H1 (cell line): Measurements from ENCODE around the gene AGAP1. TPM values are rescaled to one million over a fixed set of nuclear protein-coding genes. Genes with fewer than 3 reads are reported as not detected.

ENCODE experiments used
- CTCF ChIA-PET: fragments of 300-600 bp; sonication (Branson Sonifier 250); formaldehyde crosslinking; loops from one replicate; lab custom pipeline; 2021; ENCODE audit not compliant: partially characterized antibody; lab: Charles Lee
- POLR2A ChIA-PET: fragments of 300-600 bp; sonication (Branson Sonifier 250); formaldehyde crosslinking; loops from one replicate; lab custom pipeline; 2021; ENCODE audit warnings: inconsistent platforms; ENCODE audit not compliant: partially characterized antibody; lab: Charles Lee
- DNase-seq, 2 experiments: peaks; one replicate each; pipeline versions ENCODE4 v3.0.0 to v3.0.0-alpha.2; 2010 to 2022; ENCODE audit warnings: low spot score in 2 of 2, low read depth in 1 of 2, mixed read lengths in 1 of 2
- FAIRE-seq: peaks from 2 replicates; lab custom pipeline; 2011; peaks lifted over from hg19 to GRCh38; lab: Jason Lieb, UNC
- H2AFZ ChIP-seq: 2 replicates; pipeline ENCODE4 v1.8.1; 2012; ENCODE audit warnings: low read length, inconsistent platforms
- H2AK5ac ChIP-seq: 2 replicates; pipeline ENCODE4 v1.6.1; 2013; ENCODE audit warnings: low read depth, low read length
- H2BK120ac ChIP-seq: replicated peaks from 2 replicates; pipeline ENCODE3; 2013; ENCODE audit warnings: low read depth, low read length, inconsistent platforms
- H2BK12ac ChIP-seq: 2 replicates; pipeline ENCODE4 v1.6.1; 2013; ENCODE audit warnings: low read depth, low read length
- H2BK15ac ChIP-seq: 2 replicates; pipeline ENCODE4 v1.6.1; 2013; ENCODE audit warnings: low read length
- H2BK20ac ChIP-seq: 2 replicates; pipeline ENCODE4 v1.6.1; 2013; ENCODE audit warnings: low read length
- H2BK5ac ChIP-seq: 2 replicates; pipeline ENCODE4 v1.6.1; 2013; ENCODE audit warnings: low read depth, low read length
- H3K14ac ChIP-seq: 2 replicates; pipeline ENCODE4 v1.6.1; 2013; ENCODE audit warnings: inconsistent platforms; ENCODE audit not compliant: insufficient read length
- H3K18ac ChIP-seq: 2 replicates; pipeline ENCODE4 v1.6.1; 2013; ENCODE audit warnings: low read length; ENCODE audit errors: extremely low read depth
- H3K23ac ChIP-seq: 2 replicates; pipeline ENCODE4 v1.6.1; 2013; ENCODE audit warnings: inconsistent platforms; ENCODE audit not compliant: insufficient read length
- H3K23me2 ChIP-seq: 2 replicates; pipeline ENCODE4 v1.6.1; 2013; ENCODE audit warnings: low read depth, low read length
- H3K27ac ChIP-seq: 2 replicates; pipeline ENCODE4 v1.6.1; 2011; ENCODE audit warnings: low read depth, low read length, inconsistent platforms
- H3K27me3 ChIP-seq, 4 experiments: replicated peaks in 1 of 4; 1 replicate in 1 of 4; 2 replicates in 3 of 4; pipeline versions ENCODE4 v1.6.1 to v1.8.1; 2011 to 2013; ENCODE audit warnings: low read length in 3 of 4, mild to moderate bottlenecking in 3 of 4, inconsistent platforms in 2 of 4, mixed read lengths in 2 of 4, moderate library complexity in 1 of 4; ENCODE audit not compliant: control insufficient read depth in 3 of 4, insufficient read depth in 3 of 4; ENCODE audit errors: extremely low read depth in 1 of 4
- H3K36me3 ChIP-seq, 4 experiments: 2 replicates each; pipeline versions ENCODE4 v1.6.1 to v1.8.1; 2011 to 2013; ENCODE audit warnings: mild to moderate bottlenecking in 4 of 4, low read length in 3 of 4, moderate library complexity in 2 of 4, control low read depth in 1 of 4, inconsistent platforms in 1 of 4; ENCODE audit not compliant: insufficient read depth in 4 of 4, control insufficient read depth in 2 of 4
- H3K4ac ChIP-seq: replicated peaks from 2 replicates; pipeline ENCODE3; 2013; ENCODE audit warnings: low read length, low read depth, mixed read lengths, inconsistent platforms; ENCODE audit not compliant: insufficient read length
- H3K4me1 ChIP-seq, 4 experiments: replicated peaks in 1 of 4; 1 replicate in 1 of 4; 2 replicates in 3 of 4; pipeline versions ENCODE4 v1.6.1 to v1.8.1; 2011 to 2013; ENCODE audit warnings: low read length in 3 of 4, inconsistent platforms in 2 of 4, mixed read lengths in 1 of 4; ENCODE audit not compliant: insufficient read depth in 4 of 4, control insufficient read depth in 3 of 4
- H3K4me2 ChIP-seq, 2 experiments: 2 replicates each; pipeline versions ENCODE4 v1.6.1 to v1.8.1; 2011 to 2013; ENCODE audit warnings: low read depth in 2 of 2, low read length in 2 of 2, control low read depth in 1 of 2, inconsistent platforms in 1 of 2, mild to moderate bottlenecking in 1 of 2; ENCODE audit not compliant: insufficient read depth in 1 of 2
- H3K4me3 ChIP-seq, 4 experiments: fragments of 200-600, 300-600 bp in 1 of 4; sonication (generic), shearing (Covaris generic), sonication (Bioruptor Twin) in 1 of 4; 2 replicates each; pipeline versions ENCODE4 v1.5.1 to v1.8.1; 2011 to 2016; ENCODE audit warnings: low read length in 4 of 4, low read depth in 3 of 4, control low read depth in 2 of 4, inconsistent platforms in 2 of 4, mild to moderate bottlenecking in 2 of 4, mixed read lengths in 1 of 4, moderate library complexity in 1 of 4; ENCODE audit not compliant: insufficient read depth in 2 of 4; ENCODE audit errors: extremely low read depth in 1 of 4
- H3K56ac ChIP-seq: replicated peaks from 2 replicates; pipeline ENCODE3; 2013; ENCODE audit warnings: low read depth, mild to moderate bottlenecking, mixed read lengths, low read length, inconsistent platforms; ENCODE audit not compliant: insufficient read length
- H3K79me1 ChIP-seq: 2 replicates; pipeline ENCODE4 v1.6.1; 2013; ENCODE audit warnings: low read depth, low read length, control low read depth
- H3K79me2 ChIP-seq, 2 experiments: 2 replicates each; pipeline versions ENCODE4 v1.6.1 to v1.8.1; 2012 to 2013; ENCODE audit warnings: low read length in 2 of 2, mild to moderate bottlenecking in 2 of 2, inconsistent platforms in 1 of 2; ENCODE audit not compliant: insufficient read depth in 2 of 2, control insufficient read depth in 1 of 2
- H3K9ac ChIP-seq, 4 experiments: replicated peaks in 1 of 4; 1 replicate in 1 of 4; 2 replicates in 3 of 4; pipeline versions ENCODE4 v1.6.1 to v1.8.1; 2011 to 2013; ENCODE audit warnings: low read depth in 3 of 4, low read length in 3 of 4, control low read depth in 2 of 4, mild to moderate bottlenecking in 2 of 4, moderate library complexity in 2 of 4, inconsistent platforms in 1 of 4; ENCODE audit errors: extremely low read depth in 1 of 4
- H3K9me3 ChIP-seq, 2 experiments: 2 replicates each; pipeline versions ENCODE4 v1.6.1 to v1.8.1; 2012 to 2013; ENCODE audit warnings: mild to moderate bottlenecking in 2 of 2, moderate library complexity in 2 of 2, control low read depth in 1 of 2, inconsistent platforms in 1 of 2, low read depth in 1 of 2, low read length in 1 of 2, mixed read lengths in 1 of 2; ENCODE audit not compliant: insufficient read depth in 2 of 2
- H4K20me1 ChIP-seq, 2 experiments: replicated peaks in 1 of 2; 2 replicates each; pipeline versions ENCODE3 to v1.8.1; 2011 to 2013; ENCODE audit warnings: inconsistent platforms in 2 of 2, low read length in 2 of 2, mild to moderate bottlenecking in 1 of 2; ENCODE audit not compliant: insufficient read depth in 2 of 2, control insufficient read depth in 1 of 2
- H4K5ac ChIP-seq: 2 replicates; pipeline ENCODE4 v1.6.1; 2013; ENCODE audit warnings: low read length, low read depth, mixed read lengths, inconsistent platforms; ENCODE audit not compliant: insufficient read length
- H4K8ac ChIP-seq: 2 replicates; pipeline ENCODE4 v1.8.0; 2013; ENCODE audit warnings: mild to moderate bottlenecking, moderate library complexity, low read length, inconsistent platforms; ENCODE audit not compliant: insufficient read depth; ENCODE audit errors: extremely low read depth
- H4K91ac ChIP-seq: replicated peaks from 2 replicates; pipeline ENCODE3; 2013; ENCODE audit warnings: low read length, mixed read lengths, inconsistent platforms; ENCODE audit not compliant: insufficient read length
- ASH2L ChIP-seq: fragments of 200-600, 300-600 bp; sonication (generic); IDR thresholded peaks from one replicate; pipeline ENCODE4 v1.7.1; 2017; ENCODE audit warnings: low read length
- ATF3 ChIP-seq: IDR thresholded peaks from 2 replicates; pipeline ENCODE4 v1.6.1; 2011; ENCODE audit warnings: low read depth, mild to moderate bottlenecking, low read length; ENCODE audit not compliant: insufficient read depth
- CHD1 ChIP-seq: IDR thresholded peaks from 2 replicates; pipeline ENCODE4 v1.6.1; 2012; ENCODE audit warnings: low read depth, low read length, improper control_type of control experiment
- CTCF ChIP-seq, 3 experiments: IDR thresholded peaks; 1 replicate in 2 of 3; 2 replicates in 1 of 3; pipeline versions ENCODE4 v1.5.1 to v1.6.1; 2011; ENCODE audit warnings: low read length in 3 of 3, mild to moderate bottlenecking in 3 of 3, inconsistent platforms in 2 of 3, low read depth in 1 of 3, moderate library complexity in 1 of 3; ENCODE audit not compliant: insufficient read depth in 1 of 3; ENCODE audit errors: control extremely low read depth in 1 of 3
- FOSL1 ChIP-seq: IDR thresholded peaks from 2 replicates; pipeline ENCODE4 v1.6.1; 2011; ENCODE audit warnings: mild to moderate bottlenecking, low read depth, low read length, moderate library complexity; ENCODE audit not compliant: insufficient read depth
- JUND ChIP-seq: IDR thresholded peaks from 2 replicates; pipeline ENCODE4 v1.6.1; 2011; ENCODE audit warnings: mild to moderate bottlenecking, improper control_type of control experiment, low read length
- POLR2A ChIP-seq, 2 experiments: IDR thresholded peaks; 1 replicate in 1 of 2; 2 replicates in 1 of 2; pipeline ENCODE4 v1.6.1; 2011; ENCODE audit warnings: low read depth in 2 of 2, low read length in 2 of 2, mild to moderate bottlenecking in 2 of 2; ENCODE audit errors: control extremely low read depth in 1 of 2
- USF2 ChIP-seq: IDR thresholded peaks from 2 replicates; pipeline ENCODE4 v1.6.1; 2011; ENCODE audit warnings: low read length, improper control_type of control experiment
- WGBS, 2 experiments: shearing (Covaris generic) in 1 of 2; methylation state at CpG; one replicate each; pipeline versions ENCODE4 v1.1.6 to v1.1.7; 2013 to 2015; ENCODE audit warnings: low lambda C conversion rate in 2 of 2, mixed read lengths in 2 of 2, inconsistent platforms in 1 of 2, low coverage in 1 of 2, missing lambda C conversion rate in 1 of 2; ENCODE audit not compliant: insufficient replicate concordance in 2 of 2, insufficient coverage in 1 of 2, insufficient read length in 1 of 2; ENCODE audit errors: extremely low coverage in 1 of 2, missing lambda C conversion rate in 1 of 2; 5-methylcytosine and 5-hydroxymethylcytosine counted together
- polyA plus RNA-seq, 7 experiments: library from polyadenylated mRNA; depleted of rRNA in 3 of 7; stranded (reverse) in 5 of 7; unstranded in 2 of 7; fragments of >200 nt in 5 of 7; fragments of 200-250 nt in 2 of 7; gene quantifications; 1 replicate in 5 of 7; 2 replicates in 1 of 7; 4 replicates in 1 of 7; pipeline versions ENCODE4 v1.2.1 to v1.2.3, GENCODE V29; 2011 to 2013; ENCODE audit warnings: missing spikeins in 2 of 7, mixed read lengths in 2 of 7
- total RNA-seq: library from RNA; stranded (reverse); fragmentation: NEBNext Ultra II Directional; extraction: Animal tissue kit (Norgen Biotek cat#: 25700); gene quantifications from 2 replicates; pipeline ENCODE4 v1.2.1, GENCODE V29; 2021

AGAP1 gene
- total and polyA plus RNA-seq, 2 of the 8 experiments (the other 6 are each of a cell fraction or from before 2014, with no cell fraction given), result 18.1 to 39.4 TPM

- Histone ChIP-seq H4K5ac (no peak overlapping the region), H3K56ac (no peak overlapping the region), H3K27ac (no peak overlapping the region), H3K79me1 (peaks cover 11% of the 10 kb centered on the region), H3K23me2 (no peaks in the 10 kb centered on the region), H3K23ac (no peak overlapping the region), H2BK120ac (no peak overlapping the region), H2BK12ac (no peak overlapping the region), H2BK5ac (no peak overlapping the region; the same call in 1 of the 2 replicates), H3K27me3 (no peaks in the 10 kb centered on the region), H3K4me1 (peaks cover 0 to 8% (median 5%) of the 10 kb centered on the region in 4 experiments), H3K36me3 (no peaks in the 10 kb centered on the region), H4K8ac (no peak overlapping the region), H2BK20ac (no peak overlapping the region), H3K18ac (no peak overlapping the region), H2AFZ (no peak overlapping the region), H3K9ac (no peak overlapping the region), H3K4ac (no peak overlapping the region), H4K20me1 (peaks cover 2 to 10% of the 10 kb centered on the region in 2 experiments), H3K79me2 (peaks cover 3 to 67% of the 10 kb centered on the region in 2 experiments), H3K9me3 (no peaks in the 10 kb centered on the region), H2BK15ac (no peak overlapping the region), H3K4me3 (no peak overlapping the region), H3K14ac (no peak overlapping the region), H2AK5ac (no peak overlapping the region), H3K4me2 (no peak overlapping the region), H4K91ac (no peak overlapping the region)
- 90% methylated on average over 11 of the region's 11 CpGs; no CpG with 5 or more reads in 1 of the 2 experiments for WGBS, 2 experiments
- DNase-seq (no peak), FAIRE-seq (no peak)
- CTCF ChIA-PET, result interaction anchor here (1.3 to 1.9 kb wide), 3 partner anchors 23 to 130 kb away, joined by 3 to 4 read pairs (median 4); no protein-coding TSS in a partner anchor
- POLR2A ChIA-PET, result no interaction called here
- TF ChIP-seq CHD1, result no peak
- TF ChIP-seq JUND, result no peak
- TF ChIP-seq POLR2A (IDR thresholded peaks at IDR 0.05; ENCODE audit: control extremely low read depth in 1 of 2, low read depth in 2 of 2, low read length in 2 of 2), result no peak
- no peak for TF ChIP-seq FOSL1
- TF ChIP-seq ATF3, result no peak
- no peak for TF ChIP-seq USF2
- no peak for TF ChIP-seq CTCF (IDR thresholded peaks at IDR 0.05; ENCODE audit: control extremely low read depth in 1 of 3, insufficient read depth in 1 of 3, low read depth in 1 of 3, low read length in 3 of 3)
- no peak for TF ChIP-seq ASH2L
These were observed 121.3 kb downstream of the AGAP1 start for GRCh38 chr2:235614900-235615712.
